GM18858 (cell line): ENCODE measurements around the gene SLC25A18.
"Not testable (repeated sequence)": the region's sequence is repeated elsewhere in the genome, so short reads cannot be mapped to it uniquely, and the experiment has no call there.

Experiments used
- ATAC-seq: cut with Tn5 transposase; IDR thresholded peaks from one replicate; pipeline ENCODE4 v1.9.1; 2021; ENCODE audit not compliant: unreplicated experiment

The SLC25A18 gene, protein sequence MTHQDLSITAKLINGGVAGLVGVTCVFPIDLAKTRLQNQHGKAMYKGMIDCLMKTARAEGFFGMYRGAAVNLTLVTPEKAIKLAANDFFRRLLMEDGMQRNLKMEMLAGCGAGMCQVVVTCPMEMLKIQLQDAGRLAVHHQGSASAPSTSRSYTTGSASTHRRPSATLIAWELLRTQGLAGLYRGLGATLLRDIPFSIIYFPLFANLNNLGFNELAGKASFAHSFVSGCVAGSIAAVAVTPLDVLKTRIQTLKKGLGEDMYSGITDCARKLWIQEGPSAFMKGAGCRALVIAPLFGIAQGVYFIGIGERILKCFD

GRCh38 chr22:17562906-17563870 lies at the start of gene SLC25A18:
Gene SLC25A18, plus strand, starts transcription at chr22:17563498. Its CDS starts 16,447 bp downstream, at chr22:17579945.
- ATAC-seq: no peak

DNA sequence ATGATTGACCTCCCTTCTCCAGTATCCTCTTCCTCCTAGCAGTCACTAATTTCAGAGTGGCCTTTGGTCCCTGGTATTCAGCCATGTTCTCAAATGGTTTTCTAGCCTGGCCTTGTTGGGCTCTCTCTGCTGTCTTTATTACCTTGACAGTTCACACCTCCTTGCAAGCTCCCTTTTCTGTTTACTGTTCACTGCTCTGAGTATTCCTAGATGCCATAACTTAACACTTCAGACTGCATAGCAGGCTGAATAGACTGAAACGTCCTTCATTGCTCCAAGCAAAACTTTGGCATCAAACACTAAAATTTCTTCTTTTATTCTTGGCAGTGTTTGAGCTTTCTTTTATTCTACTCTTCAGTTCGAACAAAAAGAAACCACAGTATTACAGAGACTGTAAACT lies 49.7 kb upstream of the SLC25A18 start:
- no peak for ATAC-seq

- ATAC-seq: no peak
Observed at GRCh38 chr22:17514084-17514483, 49.2 kb upstream of the SLC25A18 start.

GRCh38 chr22:17518406-17518805 lies 44.9 kb upstream of the SLC25A18 start:
- ATAC-seq: no peak

- ATAC-seq: not testable (repeated sequence)
Observed at GRCh38 chr22:17521971-17522370, 41.3 kb upstream of the SLC25A18 start.

DNA sequence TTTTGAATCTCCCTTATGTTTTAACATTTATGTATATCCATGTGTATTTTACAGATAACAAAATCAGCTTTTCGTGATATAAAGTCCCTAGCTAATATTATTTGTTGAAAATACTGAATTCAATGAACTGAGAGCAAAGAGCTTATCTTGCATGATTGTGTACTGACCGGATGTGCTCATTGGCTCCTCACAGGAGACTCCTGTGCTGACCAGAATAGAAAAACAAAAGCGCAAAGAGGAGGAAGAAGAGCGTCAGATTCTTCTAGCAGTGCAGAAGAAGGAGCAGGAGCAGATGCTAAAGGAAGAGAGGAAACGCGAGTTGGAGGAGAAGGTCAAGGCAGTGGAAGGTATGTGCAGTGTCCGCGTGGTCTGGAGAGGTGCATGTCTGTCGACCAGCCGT lies 39.4 kb upstream of the SLC25A18 start:
- ATAC-seq: no peak

DNA sequence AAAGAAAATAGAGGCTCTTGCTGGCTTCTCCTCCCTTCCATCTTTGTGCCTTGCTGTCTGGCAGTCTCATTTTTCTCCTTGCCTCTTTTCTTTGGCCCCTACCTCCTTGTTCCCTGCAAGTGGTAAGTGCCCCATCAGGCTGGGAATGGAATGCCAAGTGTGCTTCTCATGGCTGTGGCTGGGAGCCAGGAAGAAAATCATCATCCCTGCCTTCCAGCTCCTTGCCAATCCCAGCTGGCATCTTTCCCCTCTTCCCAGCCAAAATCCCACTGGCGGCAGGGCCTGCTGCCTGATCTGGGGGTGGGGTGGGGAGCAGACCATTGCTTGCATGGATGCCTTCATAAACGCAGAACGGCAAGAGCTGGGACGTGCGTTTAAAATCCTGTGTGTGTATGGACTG lies 27.0 kb upstream of the SLC25A18 start:
- no peak for ATAC-seq

GRCh38 chr22:17537155-17537554 lies 26.1 kb upstream of the SLC25A18 start:
- no peak for ATAC-seq

DNA sequence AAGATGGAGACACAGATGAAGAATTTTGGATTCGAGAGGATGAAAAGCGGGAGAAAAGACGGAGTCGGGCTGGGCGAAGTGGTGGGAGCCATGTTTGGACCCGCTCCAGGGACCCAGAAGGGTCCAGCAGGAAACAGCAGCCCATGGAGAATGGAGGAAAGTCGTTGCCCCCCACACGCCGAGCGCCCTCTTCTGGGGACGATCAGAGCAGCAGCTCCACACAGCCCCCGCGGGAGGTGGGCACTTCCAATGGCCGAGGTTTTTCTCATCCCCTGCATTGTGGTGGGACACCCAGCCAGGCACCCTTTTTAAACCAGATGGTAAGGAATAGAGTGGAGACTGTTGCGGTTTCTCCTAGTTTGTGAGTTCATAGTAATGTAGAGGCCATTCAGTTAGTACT lies 22.8 kb upstream of the SLC25A18 start:
- no peak for ATAC-seq

GRCh38 chr22:17541476-17541875 lies 21.8 kb upstream of the SLC25A18 start:
- ATAC-seq: no peak

- no peak for ATAC-seq
Observed at GRCh38 chr22:17542452-17542851, 20.8 kb upstream of the SLC25A18 start.

DNA sequence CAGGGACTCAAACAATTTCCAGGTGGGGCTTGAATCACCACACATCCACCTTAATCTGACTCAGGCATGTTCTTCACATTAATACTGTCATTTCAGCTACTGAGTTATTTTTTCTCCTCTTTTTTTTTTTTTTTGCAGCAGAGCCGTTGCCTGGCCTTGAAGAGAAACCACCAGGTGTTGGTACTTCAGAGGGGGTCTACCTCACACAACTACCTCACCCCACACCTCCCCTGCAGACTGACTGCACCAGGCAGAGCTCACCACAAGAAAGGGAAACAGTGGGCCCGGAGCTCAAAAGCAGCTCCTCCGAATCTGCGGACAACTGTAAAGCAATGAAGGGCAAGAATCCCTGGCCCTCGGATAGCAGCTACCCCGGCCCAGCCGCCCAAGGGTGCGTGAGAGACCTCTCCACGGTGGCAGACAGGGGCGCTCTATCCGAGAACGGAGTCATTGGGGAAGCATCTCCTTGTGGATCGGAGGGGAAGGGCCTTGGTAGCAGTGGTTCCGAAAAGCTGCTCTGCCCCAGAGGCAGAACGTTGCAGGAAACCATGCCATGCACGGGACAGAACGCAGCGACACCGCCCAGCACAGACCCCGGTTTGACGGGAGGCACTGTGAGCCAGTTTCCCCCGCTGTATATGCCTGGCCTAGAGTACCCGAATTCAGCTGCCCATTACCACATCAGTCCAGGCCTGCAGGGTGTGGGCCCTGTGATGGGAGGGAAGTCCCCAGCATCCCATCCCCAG lies 15.1 kb upstream of the SLC25A18 start:
- ATAC-seq: no peak

- no peak for ATAC-seq
Observed at GRCh38 chr22:17548756-17549035, 14.6 kb upstream of the SLC25A18 start.

- no peak for ATAC-seq
Observed at GRCh38 chr22:17549183-17549582, 14.1 kb upstream of the SLC25A18 start.

GRCh38 chr22:17549655-17550054 lies 13.6 kb upstream of the SLC25A18 start:
- no peak for ATAC-seq

DNA sequence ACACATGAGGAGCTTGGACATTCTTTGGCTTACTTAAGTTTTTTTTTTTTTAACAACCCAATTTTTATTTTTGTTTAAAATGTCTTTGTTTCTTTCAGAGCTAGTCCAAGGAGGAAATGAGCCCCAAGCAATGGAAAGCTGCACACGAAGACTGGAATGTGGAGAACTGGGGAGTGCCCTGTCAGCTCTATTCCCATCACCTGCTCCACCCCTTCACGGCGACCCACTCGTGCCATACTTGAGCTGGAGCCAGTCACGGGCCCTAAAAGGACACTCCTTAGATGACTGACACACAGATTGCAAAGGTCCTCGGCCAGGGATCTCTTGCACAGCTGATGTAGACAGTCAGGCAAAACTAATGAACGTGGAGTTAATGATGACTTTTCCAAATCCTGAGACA lies 10.6 kb upstream of the SLC25A18 start:
- ATAC-seq: no peak

GRCh38 chr22:17554814-17555213 lies 8.5 kb upstream of the SLC25A18 start:
- no peak for ATAC-seq

- no peak for ATAC-seq
Observed at GRCh38 chr22:17559188-17559587, 4.1 kb upstream of the SLC25A18 start.

- ATAC-seq: no peak
Observed at GRCh38 chr22:17563936-17564391, 666 bp downstream of the SLC25A18 start.

- ATAC-seq: not testable (repeated sequence)
Observed at GRCh38 chr22:17566016-17566687, 2.9 kb downstream of the SLC25A18 start.

DNA sequence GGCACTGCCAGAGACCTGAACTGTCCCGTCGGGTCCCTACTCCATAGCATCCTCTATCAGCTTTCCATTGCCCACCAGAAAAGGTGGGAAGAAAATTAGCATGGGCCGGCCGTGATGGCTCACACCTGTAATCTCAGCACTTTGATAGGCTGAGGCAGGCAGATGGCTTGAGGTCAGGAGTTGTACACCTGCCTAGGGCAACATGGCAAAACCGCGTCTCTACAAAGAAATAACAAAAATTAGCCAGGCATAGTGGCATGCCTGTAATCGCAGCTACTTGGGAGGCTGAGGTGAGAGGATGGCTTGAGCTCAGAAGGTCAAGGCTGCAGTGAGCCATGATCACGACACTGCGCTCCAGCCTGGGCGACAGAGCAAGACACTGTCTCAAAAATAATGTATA lies 3.5 kb downstream of the SLC25A18 start:
- ATAC-seq: no peak
